ENCODE measurements around the gene ZNF296. TPM values are rescaled to one million over a fixed set of nuclear protein-coding genes. Genes with fewer than 3 reads are reported as not detected.
A peak's percentile ranks its signal among the peaks of the same experiment; 100 is the strongest.

Gene ZNF296
- total and polyA plus RNA-seq, 5 donors from 2014 or later, result 1.8 to 3.0 (median 2.1) TPM

GRCh38 chr19:45049073-45049736 lies 27.1 kb downstream of the ZNF296 start:
- H3K27me3 Mint-ChIP-seq, result no peaks in the 10 kb centered on the region
- H3K9me3 ChIP-seq (ENCODE audit: control insufficient read depth in 2 of 2, low read length in 2 of 2), result no peaks in the 10 kb centered on the region
- H3K36me3 ChIP-seq (ENCODE audit: control insufficient read depth, insufficient read depth, low read length), result peaks cover 51% of the 10 kb centered on the region
- peaks cover 0 to 48% (median 30%) of the 10 kb centered on the region in 4 donors for H3K4me1 Mint-ChIP-seq
- no peak for ATAC-seq (ENCODE audit: low read depth in 2 of 2)
- peak overlapping the region; percentile 1 to 45 (median 15) for H3K27ac Mint-ChIP-seq
- H3K27me3 ChIP-seq (ENCODE audit: control insufficient read depth, insufficient read depth, low read length), result no peaks in the 10 kb centered on the region
- H3K27ac ChIP-seq (ENCODE audit: insufficient read depth, low read length, poor library complexity, severe bottlenecking), result no peak overlapping the region
- H3K4me1 ChIP-seq (ENCODE audit: control insufficient read depth, insufficient read depth, low read length, poor library complexity, severe bottlenecking), result no peaks in the 10 kb centered on the region
- no peaks in the 10 kb centered on the region for H3K9me3 Mint-ChIP-seq
- no peak overlapping the region for H3K4me3 Mint-ChIP-seq
- peaks cover 27% of the 10 kb centered on the region for H3K36me3 Mint-ChIP-seq
- no peak overlapping the region for H3K4me3 ChIP-seq (ENCODE audit: low read depth, low read length)
- no peak for DNase-seq

- Mint-ChIP-seq H3K36me3 (peaks cover 22% of the 10 kb centered on the region), H3K27ac (peak overlapping the region; percentile 69 to 82 (median 74)), H3K4me1 (peaks cover 0 to 52% (median 30%) of the 10 kb centered on the region in 4 donors), H3K4me3 (peak overlapping the region in 1 of 4 donors; percentile 35), H3K9me3 (no peaks in the 10 kb centered on the region), H3K27me3 (no peaks in the 10 kb centered on the region)
- H3K36me3 ChIP-seq (ENCODE audit: control insufficient read depth, insufficient read depth, low read length), result peaks cover 47% of the 10 kb centered on the region
- H3K9me3 ChIP-seq (ENCODE audit: control insufficient read depth in 2 of 2, low read length in 2 of 2), result no peaks in the 10 kb centered on the region
- H3K27me3 ChIP-seq (ENCODE audit: control insufficient read depth, insufficient read depth, low read length), result no peaks in the 10 kb centered on the region
- DNase-seq (peak in 1 of 3 donors; percentile 53), ATAC-seq (ENCODE audit: low read depth in 2 of 2) (peak in 1 of 2 donors; percentile 49)
- no peaks in the 10 kb centered on the region for H3K4me1 ChIP-seq (ENCODE audit: control insufficient read depth, insufficient read depth, low read length, poor library complexity, severe bottlenecking)
- no peak overlapping the region for H3K27ac ChIP-seq (ENCODE audit: insufficient read depth, low read length, poor library complexity, severe bottlenecking)
- H3K4me3 ChIP-seq (ENCODE audit: low read depth, low read length), result no peak overlapping the region
Measured at GRCh38 chr19:45047188-45047797, 29.0 kb downstream of the ZNF296 start.

- Mint-ChIP-seq H3K9me3 (no peaks in the 10 kb centered on the region), H3K27ac (peak overlapping the region in 1 of 3 donors; percentile 74), H3K36me3 (peaks cover 31% of the 10 kb centered on the region), H3K4me1 (peaks cover 0 to 57% (median 36%) of the 10 kb centered on the region in 4 donors), H3K27me3 (no peaks in the 10 kb centered on the region), H3K4me3 (no peak overlapping the region)
- ATAC-seq (ENCODE audit: low read depth in 2 of 2) (no peak), DNase-seq (no peak)
- Histone ChIP-seq H3K4me3 (ENCODE audit: low read depth, low read length) (no peak overlapping the region), H3K36me3 (ENCODE audit: control insufficient read depth, insufficient read depth, low read length) (peaks cover 50% of the 10 kb centered on the region), H3K4me1 (ENCODE audit: control insufficient read depth, insufficient read depth, low read length, poor library complexity, severe bottlenecking) (peaks cover 5% of the 10 kb centered on the region), H3K27me3 (ENCODE audit: control insufficient read depth, insufficient read depth, low read length) (no peaks in the 10 kb centered on the region), H3K27ac (ENCODE audit: insufficient read depth, low read length, poor library complexity, severe bottlenecking) (no peak overlapping the region), H3K9me3 (ENCODE audit: control insufficient read depth in 2 of 2, low read length in 2 of 2) (no peaks in the 10 kb centered on the region)
Measured at GRCh38 chr19:45046355-45046754, 29.9 kb downstream of the ZNF296 start.

- Histone ChIP-seq H3K27ac (ENCODE audit: insufficient read depth, low read length, poor library complexity, severe bottlenecking) (no peak overlapping the region), H3K4me1 (ENCODE audit: control insufficient read depth, insufficient read depth, low read length, poor library complexity, severe bottlenecking) (peaks cover 11% of the 10 kb centered on the region), H3K36me3 (ENCODE audit: control insufficient read depth, insufficient read depth, low read length) (peaks cover 53% of the 10 kb centered on the region), H3K4me3 (ENCODE audit: low read depth, low read length) (no peak overlapping the region), H3K9me3 (ENCODE audit: control insufficient read depth in 2 of 2, low read length in 2 of 2) (no peaks in the 10 kb centered on the region), H3K27me3 (ENCODE audit: control insufficient read depth, insufficient read depth, low read length) (no peaks in the 10 kb centered on the region)
- DNase-seq (no peak), ATAC-seq (ENCODE audit: low read depth in 2 of 2) (no peak)
- Mint-ChIP-seq H3K4me3 (peak overlapping the region in 1 of 4 donors; percentile 19), H3K36me3 (peaks cover 34% of the 10 kb centered on the region), H3K27ac (peak overlapping the region in 1 of 3 donors; percentile 20), H3K4me1 (peaks cover 0 to 62% (median 39%) of the 10 kb centered on the region in 4 donors), H3K9me3 (no peaks in the 10 kb centered on the region), H3K27me3 (no peaks in the 10 kb centered on the region)
Measured at GRCh38 chr19:45045671-45046353, 30.5 kb downstream of the ZNF296 start.

- Histone ChIP-seq H3K27ac (ENCODE audit: insufficient read depth, low read length, poor library complexity, severe bottlenecking) (no peak overlapping the region), H3K36me3 (ENCODE audit: control insufficient read depth, insufficient read depth, low read length) (peaks cover 49% of the 10 kb centered on the region), H3K4me3 (ENCODE audit: low read depth, low read length) (no peak overlapping the region), H3K9me3 (ENCODE audit: control insufficient read depth in 2 of 2, low read length in 2 of 2) (no peaks in the 10 kb centered on the region), H3K4me1 (ENCODE audit: control insufficient read depth, insufficient read depth, low read length, poor library complexity, severe bottlenecking) (peaks cover 25% of the 10 kb centered on the region), H3K27me3 (ENCODE audit: control insufficient read depth, insufficient read depth, low read length) (no peaks in the 10 kb centered on the region)
- Mint-ChIP-seq H3K4me1 (peaks cover 0 to 54% (median 31%) of the 10 kb centered on the region in 4 donors), H3K27ac (peak overlapping the region in 1 of 3 donors; percentile 99), H3K27me3 (no peaks in the 10 kb centered on the region), H3K36me3 (peaks cover 32% of the 10 kb centered on the region), H3K9me3 (no peaks in the 10 kb centered on the region), H3K4me3 (peak overlapping the region; percentile 54 to 80 (median 75))
- ATAC-seq (ENCODE audit: low read depth in 2 of 2) (no peak), DNase-seq (no peak)
Measured at GRCh38 chr19:45041125-45041524, 35.2 kb downstream of the ZNF296 start.

- no peak for DNase-seq
- Mint-ChIP-seq H3K36me3 (peaks cover 24% of the 10 kb centered on the region), H3K27me3 (no peaks in the 10 kb centered on the region), H3K27ac (peak overlapping the region; percentile 74 to 99 (median 96)), H3K4me1 (peaks cover 0 to 45% (median 26%) of the 10 kb centered on the region in 4 donors), H3K9me3 (no peaks in the 10 kb centered on the region), H3K4me3 (peak overlapping the region; percentile 91 to 99 (median 97))
- H3K27me3 ChIP-seq (ENCODE audit: control insufficient read depth, insufficient read depth, low read length), result no peaks in the 10 kb centered on the region
- H3K36me3 ChIP-seq (ENCODE audit: control insufficient read depth, insufficient read depth, low read length), result peaks cover 45% of the 10 kb centered on the region
- peaks cover 25% of the 10 kb centered on the region for H3K4me1 ChIP-seq (ENCODE audit: control insufficient read depth, insufficient read depth, low read length, poor library complexity, severe bottlenecking)
- no peaks in the 10 kb centered on the region for H3K9me3 ChIP-seq (ENCODE audit: control insufficient read depth in 2 of 2, low read length in 2 of 2)
- H3K27ac ChIP-seq (ENCODE audit: insufficient read depth, low read length, poor library complexity, severe bottlenecking), result no peak overlapping the region
- no peak for ATAC-seq (ENCODE audit: low read depth in 2 of 2)
- peak overlapping the region; percentile 86 for H3K4me3 ChIP-seq (ENCODE audit: low read depth, low read length)
Measured at GRCh38 chr19:45040059-45040771, 36.1 kb downstream of the ZNF296 start.

Measured in CD4-positive, CD25-positive, alpha-beta regulatory T cell (primary cell).